Measurements from ENCODE around the gene BARD1. TPM values are rescaled to one million over a fixed set of nuclear protein-coding genes. Genes with fewer than 3 reads are reported as not detected.
"Not testable (repeated sequence)": the region's sequence is repeated elsewhere in the genome, so short reads cannot be mapped to it uniquely, and the experiment has no call there.

BARD1 gene
- total RNA-seq, 3 donors from 2014 or later (not counting 1 experiment from before 2014, with no cell fraction given) = 11.5 to 16.5 (median 13.9) TPM

- Histone ChIP-seq H3K4me3 (ENCODE audit: low read length) (no peak overlapping the region), H3K36me3 (ENCODE audit: control insufficient read depth, insufficient read depth, low read length) (no peaks in the 10 kb centered on the region), H3K27me3 (ENCODE audit: control insufficient read depth, insufficient read depth, low read length) (no peaks in the 10 kb centered on the region), H3K4me1 (ENCODE audit: control insufficient read depth, insufficient read depth, low read length) (no peaks in the 10 kb centered on the region), H3K9me3 (ENCODE audit: control insufficient read depth, insufficient read depth, low read length) (no peaks in the 10 kb centered on the region), H3K27ac (ENCODE audit: low read length) (no peak overlapping the region)
- Mint-ChIP-seq H3K4me3 (no peak overlapping the region), H3K36me3 (no peaks in the 10 kb centered on the region), H3K27me3 (ENCODE audit: low read depth in 2 of 2) (no peaks in the 10 kb centered on the region), H3K9me3 (no peaks in the 10 kb centered on the region), H3K27ac (no peak overlapping the region), H3K4me1 (peaks cover 6 to 14% of the 10 kb centered on the region in 2 donors)
- DNase-seq (no peak), ATAC-seq (no peak)
- WGBS (ENCODE audit: insufficient coverage) = 75% methylated on average over 1 of the region's 2 CpGs
- intact Hi-C loops (cut with micrococcal nuclease) = no loop called here
- TF ChIP-seq CTCF (IDR thresholded peaks at IDR 0.05) = no peak
Measured at GRCh38 chr2:214801068-214801467, 8.4 kb downstream of the BARD1 start.

- DNase-seq = no peak
- Histone ChIP-seq H3K27ac (ENCODE audit: low read length) (no peak overlapping the region), H3K27me3 (ENCODE audit: control insufficient read depth, insufficient read depth, low read length) (no peaks in the 10 kb centered on the region), H3K4me3 (ENCODE audit: low read length) (no peak overlapping the region), H3K9me3 (ENCODE audit: control insufficient read depth, insufficient read depth, low read length) (no peaks in the 10 kb centered on the region), H3K36me3 (ENCODE audit: control insufficient read depth, insufficient read depth, low read length) (no peaks in the 10 kb centered on the region), H3K4me1 (ENCODE audit: control insufficient read depth, insufficient read depth, low read length) (no peaks in the 10 kb centered on the region)
- H3K4me1 Mint-ChIP-seq = peaks cover 0 to 16% of the 10 kb centered on the region in 2 donors
- intact Hi-C loops (cut with micrococcal nuclease) = no loop called here
- no peaks in the 10 kb centered on the region for H3K27me3 Mint-ChIP-seq (ENCODE audit: low read depth in 2 of 2)
- H3K9me3 Mint-ChIP-seq = no peaks in the 10 kb centered on the region
- 97% methylated on average over 3 of the region's 3 CpGs for WGBS (ENCODE audit: insufficient coverage)
- H3K27ac Mint-ChIP-seq = no peak overlapping the region
- TF ChIP-seq CTCF (IDR thresholded peaks at IDR 0.05) = no peak
- ATAC-seq = no peak
- no peaks in the 10 kb centered on the region for H3K36me3 Mint-ChIP-seq
- no peak overlapping the region for H3K4me3 Mint-ChIP-seq
Measured at GRCh38 chr2:214800180-214800579, 9.3 kb downstream of the BARD1 start.

DNA sequence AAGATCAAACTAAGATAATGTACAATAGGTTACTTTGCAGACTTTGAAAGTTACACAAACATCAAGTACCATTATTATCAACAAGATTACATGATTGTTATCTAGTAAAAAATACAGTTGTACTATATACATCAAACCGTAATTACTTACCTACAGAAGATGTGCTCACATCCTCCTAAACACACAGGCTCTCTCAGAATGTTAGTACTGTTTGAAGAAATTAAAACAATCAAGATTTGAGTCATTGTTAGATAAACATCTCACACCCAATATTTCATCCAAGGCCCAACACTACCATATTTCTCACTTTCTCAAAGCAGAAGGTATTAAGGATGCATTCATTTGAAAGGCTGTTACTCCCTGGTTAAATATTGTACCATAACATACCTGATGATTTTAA, 12.6 kb downstream of the BARD1 start:
- Histone ChIP-seq H3K27ac (ENCODE audit: low read length) (no peak overlapping the region), H3K36me3 (ENCODE audit: control insufficient read depth, insufficient read depth, low read length) (no peaks in the 10 kb centered on the region), H3K27me3 (ENCODE audit: control insufficient read depth, insufficient read depth, low read length) (no peaks in the 10 kb centered on the region), H3K4me1 (ENCODE audit: control insufficient read depth, insufficient read depth, low read length) (no peaks in the 10 kb centered on the region), H3K4me3 (ENCODE audit: low read length) (no peak overlapping the region), H3K9me3 (ENCODE audit: control insufficient read depth, insufficient read depth, low read length) (no peaks in the 10 kb centered on the region)
- intact Hi-C loops (cut with micrococcal nuclease) = no loop called here
- Mint-ChIP-seq H3K9me3 (no peaks in the 10 kb centered on the region), H3K27me3 (ENCODE audit: low read depth in 2 of 2) (no peaks in the 10 kb centered on the region), H3K4me1 (peaks cover 0 to 21% of the 10 kb centered on the region in 2 donors), H3K36me3 (no peaks in the 10 kb centered on the region), H3K4me3 (no peak overlapping the region), H3K27ac (no peak overlapping the region)
- DNase-seq (no peak), ATAC-seq (no peak)
- TF ChIP-seq CTCF (IDR thresholded peaks at IDR 0.05) = no peak
- no CpG with 5 or more reads among the region's 1 CpG for WGBS (ENCODE audit: insufficient coverage)

DNA sequence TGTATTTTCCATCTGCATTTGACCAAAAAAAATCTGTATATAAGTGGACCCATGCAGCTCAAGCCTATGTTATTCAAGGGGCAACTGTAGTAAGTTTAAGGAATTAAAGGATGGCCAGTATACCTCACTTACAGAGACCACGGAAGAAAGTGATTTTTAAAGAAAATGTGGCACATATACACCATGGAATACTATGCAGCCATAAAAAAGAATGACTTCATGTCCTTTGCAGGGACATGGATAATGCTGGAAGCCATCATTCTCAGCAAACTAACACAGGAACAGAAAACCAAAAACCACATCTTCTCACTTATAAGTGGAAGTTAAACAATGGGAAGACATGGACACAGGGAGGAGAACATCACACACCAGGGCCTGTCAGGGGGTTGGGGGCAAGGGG, 26.3 kb downstream of the BARD1 start:
- H3K4me3 ChIP-seq (ENCODE audit: low read length); H3K27me3 Mint-ChIP-seq (ENCODE audit: low read depth in 2 of 2); ATAC-seq; H3K27me3 ChIP-seq (ENCODE audit: control insufficient read depth, insufficient read depth, low read length); H3K4me1 ChIP-seq (ENCODE audit: control insufficient read depth, insufficient read depth, low read length); H3K27ac Mint-ChIP-seq; H3K4me1 Mint-ChIP-seq; H3K4me3 Mint-ChIP-seq; H3K27ac ChIP-seq (ENCODE audit: low read length); H3K9me3 Mint-ChIP-seq; H3K9me3 ChIP-seq (ENCODE audit: control insufficient read depth, insufficient read depth, low read length); DNase-seq; intact Hi-C loops (cut with micrococcal nuclease): not testable (repeated sequence)
- peaks cover 13% of the 10 kb centered on the region for H3K36me3 ChIP-seq (ENCODE audit: control insufficient read depth, insufficient read depth, low read length)
- WGBS (ENCODE audit: insufficient coverage) = 86% methylated on average over 1 of the region's 1 CpG
- peaks cover 35% of the 10 kb centered on the region for H3K36me3 Mint-ChIP-seq
